Lower lobe of right lung (tissue), 2 donors: ENCODE results near the gene ZNF791. TPM values are rescaled to one million over a fixed set of nuclear protein-coding genes. Genes with fewer than 3 reads are reported as not detected.

ENCODE experiments used
- ATAC-seq, 2 donors: fragments of 200-7000 bp; cut with Tn5 transposase; one replicate each; pipeline ENCODE4 v1.9.1; 2020 to 2022; ENCODE audit warnings: mild to moderate bottlenecking in 2 of 2, moderate library complexity in 2 of 2
- DNase-seq: peaks from one replicate; pipeline ENCODE4 v3.0.0-alpha.2; 2020
- H3K27ac ChIP-seq: fragments of 200-600 bp; one replicate; pipeline ENCODE4 v1.8.0; 2022
- H3K27me3 ChIP-seq: fragments of 200-600 bp; one replicate; pipeline ENCODE4 v1.8.0; 2022; ENCODE audit warnings: low read depth
- H3K36me3 ChIP-seq: fragments of 200-600 bp; one replicate; pipeline ENCODE4 v1.8.0; 2022; ENCODE audit warnings: mild to moderate bottlenecking
- H3K4me1 ChIP-seq: fragments of 200-600 bp; one replicate; pipeline ENCODE4 v1.8.0; 2022
- H3K4me3 ChIP-seq: fragments of 200-600 bp; one replicate; pipeline ENCODE4 v1.8.0; 2022; ENCODE audit warnings: mild to moderate bottlenecking
- H3K9me3 ChIP-seq: fragments of 200-600 bp; one replicate; pipeline ENCODE4 v1.8.0; 2022
- intact Hi-C: fragments of 100-400 bp; cut with DNase I; formaldehyde crosslinking; loops from one replicate; pipeline ENCODE4 v1.11.0; 2022
- total RNA-seq: library from RNA; stranded (reverse); fragmentation: NEBNext Ultra II Directional; extraction: Animal tissue kit (Norgen Biotek cat#: 25700); gene quantifications from one replicate; pipeline ENCODE4 v1.2.1, GENCODE V29; 2021
- TF ChIP-seq, protein P1 (sequence below): fragments of 200-600 bp; IDR thresholded peaks from one replicate; pipeline ENCODE4 v1.8.0; 2022; ENCODE audit warnings: antibody characterized with exemption, mild to moderate bottlenecking
- donor health status: DM: no; HTN: yes; CAD: no; lungs with severe emphysema.

The ZNF791 gene
- total RNA-seq, 1 donor from 2014 or later: 27.2 TPM

- no peak for ATAC-seq
- intact Hi-C loops: no loop called here
- Histone ChIP-seq H3K9me3 (peaks cover 26% of the 10 kb centered on the region), H3K27me3 (no peaks in the 10 kb centered on the region), H3K4me1 (no peaks in the 10 kb centered on the region), H3K4me3 (no peak overlapping the region), H3K36me3 (peaks cover 47% of the 10 kb centered on the region), H3K27ac (no peak overlapping the region)
- TF ChIP-seq, protein P1, sequence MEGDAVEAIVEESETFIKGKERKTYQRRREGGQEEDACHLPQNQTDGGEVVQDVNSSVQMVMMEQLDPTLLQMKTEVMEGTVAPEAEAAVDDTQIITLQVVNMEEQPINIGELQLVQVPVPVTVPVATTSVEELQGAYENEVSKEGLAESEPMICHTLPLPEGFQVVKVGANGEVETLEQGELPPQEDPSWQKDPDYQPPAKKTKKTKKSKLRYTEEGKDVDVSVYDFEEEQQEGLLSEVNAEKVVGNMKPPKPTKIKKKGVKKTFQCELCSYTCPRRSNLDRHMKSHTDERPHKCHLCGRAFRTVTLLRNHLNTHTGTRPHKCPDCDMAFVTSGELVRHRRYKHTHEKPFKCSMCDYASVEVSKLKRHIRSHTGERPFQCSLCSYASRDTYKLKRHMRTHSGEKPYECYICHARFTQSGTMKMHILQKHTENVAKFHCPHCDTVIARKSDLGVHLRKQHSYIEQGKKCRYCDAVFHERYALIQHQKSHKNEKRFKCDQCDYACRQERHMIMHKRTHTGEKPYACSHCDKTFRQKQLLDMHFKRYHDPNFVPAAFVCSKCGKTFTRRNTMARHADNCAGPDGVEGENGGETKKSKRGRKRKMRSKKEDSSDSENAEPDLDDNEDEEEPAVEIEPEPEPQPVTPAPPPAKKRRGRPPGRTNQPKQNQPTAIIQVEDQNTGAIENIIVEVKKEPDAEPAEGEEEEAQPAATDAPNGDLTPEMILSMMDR: no peak
- no peak for DNase-seq
Measured at GRCh38 chr19:12578641-12579040, 32.1 kb upstream of the ZNF791 start.

DNA sequence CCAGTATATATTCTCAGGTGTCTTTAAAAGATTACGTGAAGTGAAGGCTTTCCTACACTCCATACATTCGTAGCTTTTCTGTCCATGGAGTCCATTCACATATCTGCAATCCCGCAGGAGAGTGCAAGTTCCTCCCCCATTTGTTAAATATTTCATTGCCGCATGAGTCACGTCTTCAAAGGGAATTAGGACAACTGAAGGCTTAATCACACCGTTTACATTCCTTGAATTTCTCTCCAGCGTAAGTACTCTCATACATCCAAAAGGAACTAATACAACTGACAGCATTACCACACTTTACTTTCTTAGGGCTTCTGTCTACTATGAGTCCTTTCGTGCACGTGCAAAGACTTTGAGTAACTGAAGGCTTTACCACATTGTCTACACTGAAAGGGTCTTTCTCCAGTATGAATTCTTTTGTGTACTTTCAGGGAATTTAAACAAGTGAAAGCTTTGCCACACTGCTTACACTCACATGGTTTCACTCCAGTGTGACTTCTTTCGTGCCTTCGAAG, 30.5 kb upstream of the ZNF791 start:
- H3K4me1 ChIP-seq: no peaks in the 10 kb centered on the region
- H3K9me3 ChIP-seq: peaks cover 26% of the 10 kb centered on the region
- no peak overlapping the region for H3K4me3 ChIP-seq
- no peak overlapping the region for H3K27ac ChIP-seq
- TF ChIP-seq, protein P1: no peak
- ATAC-seq (peak; percentile 61 to 88), DNase-seq (no peak)
- no peaks in the 10 kb centered on the region for H3K27me3 ChIP-seq
- peaks cover 47% of the 10 kb centered on the region for H3K36me3 ChIP-seq
- intact Hi-C loops: no loop called here

DNA sequence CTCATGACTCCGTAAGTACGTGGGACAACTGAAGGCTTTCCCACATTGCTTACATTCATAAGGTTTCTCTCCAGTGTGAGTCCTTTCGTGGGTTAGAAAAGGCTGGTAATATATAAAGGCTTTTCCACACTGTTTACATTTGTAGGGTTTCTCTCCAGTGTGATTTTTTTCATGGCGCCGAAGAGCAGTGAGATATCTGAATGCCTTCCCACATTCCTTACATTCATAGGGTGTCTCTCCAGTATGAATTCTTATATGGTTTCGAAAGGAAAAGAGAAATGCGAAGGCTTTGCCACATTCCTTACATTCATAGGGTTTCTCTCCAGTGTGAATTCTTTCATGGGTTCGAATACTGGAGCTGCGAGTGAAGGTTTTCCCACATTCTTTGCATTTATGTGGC, 29.6 kb upstream of the ZNF791 start:
- DNase-seq (no peak), ATAC-seq (no peak)
- H3K27ac ChIP-seq: no peak overlapping the region
- no peaks in the 10 kb centered on the region for H3K4me1 ChIP-seq
- H3K27me3 ChIP-seq: no peaks in the 10 kb centered on the region
- no peak overlapping the region for H3K4me3 ChIP-seq
- H3K9me3 ChIP-seq: peaks cover 26% of the 10 kb centered on the region
- H3K36me3 ChIP-seq: peaks cover 47% of the 10 kb centered on the region
- TF ChIP-seq, protein P1: no peak
- intact Hi-C loops: no loop called here

- intact Hi-C loops: no loop called here
- no peak for DNase-seq
- H3K27me3 ChIP-seq: no peaks in the 10 kb centered on the region
- peaks cover 34% of the 10 kb centered on the region for H3K36me3 ChIP-seq
- H3K4me1 ChIP-seq: peaks cover 4% of the 10 kb centered on the region
- peak overlapping the region; percentile 21 for H3K4me3 ChIP-seq
- H3K9me3 ChIP-seq: no peaks in the 10 kb centered on the region
- TF ChIP-seq, protein P1: no peak
- ATAC-seq: no peak
- H3K27ac ChIP-seq: no peak overlapping the region
Measured at GRCh38 chr19:12596485-12596884, 14.2 kb upstream of the ZNF791 start.

- Histone ChIP-seq H3K4me1 (peaks cover 4% of the 10 kb centered on the region), H3K36me3 (peaks cover 36% of the 10 kb centered on the region), H3K27me3 (no peaks in the 10 kb centered on the region), H3K27ac (no peak overlapping the region), H3K9me3 (no peaks in the 10 kb centered on the region), H3K4me3 (peak overlapping the region; percentile 21)
- intact Hi-C loops: no loop called here
- TF ChIP-seq, protein P1: no peak
- ATAC-seq (peak; percentile 87 to 96), DNase-seq (peak; percentile 76)
Measured at GRCh38 chr19:12596927-12597548, 13.7 kb upstream of the ZNF791 start.
